Uterus (tissue), 2 donors: ENCODE results near the gene CETN2.

Experiments used
- POLR2A ChIP-seq, 2 donors: fragments of 450-650 bp; IDR thresholded peaks; one replicate each; pipeline ENCODE4 v1.6.1; 2016; ENCODE audit warnings: antibody characterized with exemption in 2 of 2, mild to moderate bottlenecking in 1 of 2, moderate library complexity in 1 of 2
- TF ChIP-seq, protein P1 (sequence below), 4 experiments: fragments of 200-600 bp in 2 of 4; fragments of 450-650 bp in 2 of 4; sonication (generic) in 2 of 4; IDR thresholded peaks; one replicate each; pipeline ENCODE4 v1.5.1; 2016 to 2019; ENCODE audit warnings: antibody characterized with exemption in 4 of 4, mild to moderate bottlenecking in 2 of 4, moderate library complexity in 1 of 4

DNA sequence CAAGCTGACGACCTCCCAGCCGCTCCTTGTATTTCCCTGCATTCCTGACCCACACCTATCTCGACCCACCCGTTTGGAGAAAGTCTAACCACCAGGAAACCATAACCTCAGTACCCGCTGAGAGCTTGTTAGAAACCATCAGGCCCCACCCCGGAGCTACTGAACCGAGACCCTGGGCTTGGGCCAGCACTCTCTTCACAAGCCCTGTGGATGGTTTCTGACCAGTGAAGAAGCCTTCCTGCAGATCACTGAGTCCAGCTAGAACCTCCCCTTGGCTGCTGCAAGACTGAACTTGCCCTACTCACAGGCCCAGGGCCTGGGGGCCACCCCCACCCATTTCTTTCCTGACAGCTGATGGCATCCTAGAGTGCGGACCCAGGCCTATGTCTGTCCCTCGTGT is 40.7 kb upstream of the CETN2 start:
- TF ChIP-seq, protein P1, sequence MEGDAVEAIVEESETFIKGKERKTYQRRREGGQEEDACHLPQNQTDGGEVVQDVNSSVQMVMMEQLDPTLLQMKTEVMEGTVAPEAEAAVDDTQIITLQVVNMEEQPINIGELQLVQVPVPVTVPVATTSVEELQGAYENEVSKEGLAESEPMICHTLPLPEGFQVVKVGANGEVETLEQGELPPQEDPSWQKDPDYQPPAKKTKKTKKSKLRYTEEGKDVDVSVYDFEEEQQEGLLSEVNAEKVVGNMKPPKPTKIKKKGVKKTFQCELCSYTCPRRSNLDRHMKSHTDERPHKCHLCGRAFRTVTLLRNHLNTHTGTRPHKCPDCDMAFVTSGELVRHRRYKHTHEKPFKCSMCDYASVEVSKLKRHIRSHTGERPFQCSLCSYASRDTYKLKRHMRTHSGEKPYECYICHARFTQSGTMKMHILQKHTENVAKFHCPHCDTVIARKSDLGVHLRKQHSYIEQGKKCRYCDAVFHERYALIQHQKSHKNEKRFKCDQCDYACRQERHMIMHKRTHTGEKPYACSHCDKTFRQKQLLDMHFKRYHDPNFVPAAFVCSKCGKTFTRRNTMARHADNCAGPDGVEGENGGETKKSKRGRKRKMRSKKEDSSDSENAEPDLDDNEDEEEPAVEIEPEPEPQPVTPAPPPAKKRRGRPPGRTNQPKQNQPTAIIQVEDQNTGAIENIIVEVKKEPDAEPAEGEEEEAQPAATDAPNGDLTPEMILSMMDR (IDR thresholded peaks at IDR 0.05), result no peak
- no peak for TF ChIP-seq POLR2A (IDR thresholded peaks at IDR 0.05)
